Spleen (tissue), 11 donors: Measurements from ENCODE around the gene APOB. TPM values are rescaled to one million over a fixed set of nuclear protein-coding genes. Genes with fewer than 3 reads are reported as not detected.

Experiments
- DNase-seq: peaks from one replicate; pipeline ENCODE4 v3.0.0-alpha.2; 2020
- H3K27ac ChIP-seq, 8 donors: fragments of 200-600 bp; sonication (generic) in 7 of 8; 1 replicate in 4 of 8; 2 replicates in 4 of 8; pipeline versions ENCODE4 v1.5.0 to v1.8.0; 2016 to 2021; ENCODE audit warnings: inconsistent platforms in 4 of 8, mild to moderate bottlenecking in 4 of 8, moderate library complexity in 1 of 8
- H3K27me3 ChIP-seq, 7 donors: fragments of 200-600 bp; sonication (generic) in 6 of 7; replicated peaks in 1 of 7; 1 replicate in 4 of 7; 2 replicates in 3 of 7; pipeline versions ENCODE4 v1.5.0 to v1.8.0; 2016 to 2021; ENCODE audit warnings: inconsistent platforms in 3 of 7, mild to moderate bottlenecking in 1 of 7
- H3K36me3 ChIP-seq, 6 donors: fragments of 200-600 bp; sonication (generic) in 5 of 6; 1 replicate in 4 of 6; 2 replicates in 2 of 6; pipeline versions ENCODE4 v1.5.0 to v1.8.0; 2016 to 2021; ENCODE audit warnings: inconsistent platforms in 2 of 6
- H3K4me1 ChIP-seq, 6 donors: fragments of 200-600 bp; sonication (generic) in 5 of 6; 1 replicate in 3 of 6; 2 replicates in 3 of 6; pipeline versions ENCODE4 v1.5.0 to v1.8.0; 2016 to 2021; ENCODE audit warnings: inconsistent platforms in 3 of 6
- H3K4me3 ChIP-seq, 8 donors: fragments of 200-600 bp; sonication (generic) in 7 of 8; 1 replicate in 4 of 8; 2 replicates in 4 of 8; pipeline versions ENCODE4 v1.5.0 to v1.8.0; 2016 to 2021; ENCODE audit warnings: inconsistent platforms in 4 of 8, mild to moderate bottlenecking in 4 of 8, moderate library complexity in 2 of 8
- H3K9me3 ChIP-seq, 8 donors: fragments of 200-600 bp; sonication (generic) in 7 of 8; 1 replicate in 4 of 8; 2 replicates in 4 of 8; pipeline versions ENCODE4 v1.5.0 to v1.8.0; 2016 to 2021; ENCODE audit warnings: inconsistent platforms in 4 of 8
- POLR2A ChIP-seq, 3 donors: fragments of 450-650 bp; IDR thresholded peaks; one replicate each; pipeline ENCODE4 v1.5.1; 2017; ENCODE audit warnings: antibody characterized with exemption in 3 of 3, mild to moderate bottlenecking in 1 of 3
- POLR2AphosphoS5 ChIP-seq, 3 donors: sonication (generic); formaldehyde crosslinking; IDR thresholded peaks; one replicate each; pipeline ENCODE4 v1.5.1; 2017; ENCODE audit warnings: antibody characterized with exemption in 3 of 3
- WGBS, 5 donors: extraction: QIAGEN DNeasy Blood & Tissue Kit in 3 of 5; methylation state at CpG; one replicate each; pipeline versions ENCODE4 v1.1.5 to v1.1.7; 2013 to 2018; 5-methylcytosine and 5-hydroxymethylcytosine counted together
- intact Hi-C: fragments of 100-400 bp; cut with DNase I; formaldehyde crosslinking; loops from one replicate; pipeline ENCODE4 v1.15.0; 2023; ENCODE audit warnings: low total_unique reads
- polyA plus RNA-seq, 3 donors: library from polyadenylated mRNA; stranded (reverse); fragments of 200-250 nt; gene quantifications; one replicate each; pipeline ENCODE4 v1.2.1, GENCODE V29; 2013
- total RNA-seq, 7 donors: library from RNA; depleted of rRNA in 3 of 7; stranded (reverse); fragments of >200 nt in 3 of 7; fragmentation: NEBNext Ultra II Directional in 4 of 7; extraction: Animal tissue kit (Norgen Biotek cat#: 25700) in 4 of 7; gene quantifications; one replicate each; pipeline versions ENCODE4 v1.1.0 to v1.2.1, GENCODE V29; 2016 to 2021
- TF ChIP-seq, protein P1 (sequence below), 11 experiments: fragments of 200-600 bp in 7 of 11; fragments of 450-650 bp in 4 of 11; sonication (generic) in 4 of 11; IDR thresholded peaks in 8 of 11; conservative IDR thresholded peaks in 3 of 11; 1 replicate in 7 of 11; 2 replicates in 4 of 11; pipeline versions ENCODE4 v1.4.0 to v1.8.0; 2016 to 2021; ENCODE audit warnings: antibody characterized with exemption in 11 of 11, inconsistent platforms in 4 of 11, mild to moderate bottlenecking in 1 of 11
- donor health status: healthy with polysubstance abuse.
- donor health status: DM: no; HTN: no; CAD: no; lungs with moderate emphysema.
- donor health status: DM: no; HTN: no; CAD: no.
- donor health status: Bipolar disorder and iron deficiency.
- donor health status: healthy.
- donor health status: DM: no; HTN: no; CAD: no.
- donor health status: DM: yes; HTN: yes; CAD: no.

Gene APOB
- total and polyA plus RNA-seq, 10 donors: 0.02 to 2.5 (median 0.39) TPM

DNA sequence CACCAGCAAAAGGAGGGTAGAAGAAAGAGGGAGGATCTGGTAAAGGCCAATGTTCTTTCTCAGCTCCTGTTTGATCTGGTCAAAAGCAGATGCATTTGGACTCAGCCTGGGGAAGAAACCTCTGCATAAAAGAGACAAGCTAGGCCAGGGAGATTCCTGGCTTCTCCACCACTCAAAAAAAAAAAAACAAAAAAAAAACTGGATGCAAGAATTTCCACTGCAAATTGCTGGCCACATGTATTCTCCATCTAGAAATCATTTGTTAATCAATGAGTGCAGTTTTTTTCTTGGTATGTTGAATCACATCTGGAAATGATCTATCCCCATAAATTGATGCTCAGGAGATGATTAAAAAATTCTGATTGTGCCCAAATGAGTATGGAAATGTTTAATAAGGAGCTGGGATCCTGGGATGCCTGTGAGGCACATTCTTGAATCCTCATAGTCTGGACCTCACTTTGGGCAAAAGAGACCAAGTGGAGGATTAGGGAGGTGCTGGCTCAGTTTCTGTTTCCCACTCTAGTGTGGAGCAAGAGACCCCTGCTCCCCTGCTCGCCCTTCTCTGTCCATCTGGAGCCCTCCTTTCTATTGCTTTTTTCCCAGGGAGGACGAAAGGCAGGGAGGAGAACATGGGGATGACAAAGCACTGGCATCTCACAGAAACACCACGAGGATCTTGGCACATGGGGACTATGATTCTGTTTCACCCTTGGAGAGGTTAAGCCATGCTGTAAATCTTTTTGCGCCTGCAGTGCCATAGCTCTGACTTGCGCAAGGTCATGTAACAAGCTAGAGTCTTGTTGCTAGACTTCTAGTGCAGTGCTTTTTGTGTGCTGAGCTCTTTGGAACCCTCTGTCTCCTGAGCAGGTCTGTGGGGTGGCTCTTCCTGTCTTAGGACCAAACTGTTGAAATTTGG, 57.6 kb downstream of the APOB start:
- Histone ChIP-seq H3K27me3 (no peaks in the 10 kb centered on the region), H3K27ac (no peak overlapping the region)
- TF ChIP-seq POLR2AphosphoS5 (IDR thresholded peaks at IDR 0.05) (no peak), POLR2A (IDR thresholded peaks at IDR 0.05) (no peak)
- TF ChIP-seq, protein P1, sequence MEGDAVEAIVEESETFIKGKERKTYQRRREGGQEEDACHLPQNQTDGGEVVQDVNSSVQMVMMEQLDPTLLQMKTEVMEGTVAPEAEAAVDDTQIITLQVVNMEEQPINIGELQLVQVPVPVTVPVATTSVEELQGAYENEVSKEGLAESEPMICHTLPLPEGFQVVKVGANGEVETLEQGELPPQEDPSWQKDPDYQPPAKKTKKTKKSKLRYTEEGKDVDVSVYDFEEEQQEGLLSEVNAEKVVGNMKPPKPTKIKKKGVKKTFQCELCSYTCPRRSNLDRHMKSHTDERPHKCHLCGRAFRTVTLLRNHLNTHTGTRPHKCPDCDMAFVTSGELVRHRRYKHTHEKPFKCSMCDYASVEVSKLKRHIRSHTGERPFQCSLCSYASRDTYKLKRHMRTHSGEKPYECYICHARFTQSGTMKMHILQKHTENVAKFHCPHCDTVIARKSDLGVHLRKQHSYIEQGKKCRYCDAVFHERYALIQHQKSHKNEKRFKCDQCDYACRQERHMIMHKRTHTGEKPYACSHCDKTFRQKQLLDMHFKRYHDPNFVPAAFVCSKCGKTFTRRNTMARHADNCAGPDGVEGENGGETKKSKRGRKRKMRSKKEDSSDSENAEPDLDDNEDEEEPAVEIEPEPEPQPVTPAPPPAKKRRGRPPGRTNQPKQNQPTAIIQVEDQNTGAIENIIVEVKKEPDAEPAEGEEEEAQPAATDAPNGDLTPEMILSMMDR (IDR thresholded peaks at IDR 0.05 in 8 of 11, conservative IDR thresholded peaks at IDR 0.05 in 3 of 11): no peak

DNA sequence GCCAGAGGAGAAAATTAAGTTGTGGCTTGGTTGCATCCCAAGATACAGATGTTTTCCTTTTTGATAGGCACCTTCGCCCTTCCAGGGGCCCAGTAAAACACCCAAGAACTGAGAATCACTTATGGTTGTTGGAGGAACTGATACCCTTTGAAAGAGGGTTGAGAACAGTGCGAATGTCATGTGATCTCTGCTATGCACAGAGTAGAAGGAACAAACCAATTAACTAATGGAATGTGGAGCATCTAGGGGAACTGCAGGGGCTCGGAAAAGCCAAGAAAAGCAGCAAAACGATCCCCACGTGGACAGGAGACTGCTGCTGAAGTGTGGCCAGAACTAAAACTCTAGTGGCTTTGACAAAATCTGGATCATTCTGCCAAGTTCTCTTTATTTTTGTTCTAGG, 58.8 kb downstream of the APOB start:
- no peak overlapping the region for H3K27ac ChIP-seq
- intact Hi-C loops: no loop called here
- no peaks in the 10 kb centered on the region for H3K9me3 ChIP-seq
- WGBS, 5 donors: 39 to 55% (median 50%) methylated on average over 5 of the region's 5 CpGs
- no peak for TF ChIP-seq POLR2AphosphoS5 (IDR thresholded peaks at IDR 0.05)
- TF ChIP-seq, protein P1 (IDR thresholded peaks at IDR 0.05 in 8 of 11, conservative IDR thresholded peaks at IDR 0.05 in 3 of 11): no peak
- no peak for TF ChIP-seq POLR2A (IDR thresholded peaks at IDR 0.05)
- no peaks in the 10 kb centered on the region for H3K36me3 ChIP-seq
- no peak overlapping the region for H3K4me3 ChIP-seq
- no peak for DNase-seq
- H3K4me1 ChIP-seq: no peaks in the 10 kb centered on the region
- H3K27me3 ChIP-seq: no peaks in the 10 kb centered on the region

More for the DNA sequence above, 57.6 kb downstream of the APOB start:
- intact Hi-C loops: no loop called here
- 69 to 80% (median 76%) methylated on average over 5 of the region's 5 CpGs for WGBS, 5 donors
- no peak overlapping the region for H3K4me3 ChIP-seq
- no peak for DNase-seq
- H3K4me1 ChIP-seq: no peaks in the 10 kb centered on the region
- no peaks in the 10 kb centered on the region for H3K36me3 ChIP-seq
- H3K9me3 ChIP-seq: no peaks in the 10 kb centered on the region

DNA sequence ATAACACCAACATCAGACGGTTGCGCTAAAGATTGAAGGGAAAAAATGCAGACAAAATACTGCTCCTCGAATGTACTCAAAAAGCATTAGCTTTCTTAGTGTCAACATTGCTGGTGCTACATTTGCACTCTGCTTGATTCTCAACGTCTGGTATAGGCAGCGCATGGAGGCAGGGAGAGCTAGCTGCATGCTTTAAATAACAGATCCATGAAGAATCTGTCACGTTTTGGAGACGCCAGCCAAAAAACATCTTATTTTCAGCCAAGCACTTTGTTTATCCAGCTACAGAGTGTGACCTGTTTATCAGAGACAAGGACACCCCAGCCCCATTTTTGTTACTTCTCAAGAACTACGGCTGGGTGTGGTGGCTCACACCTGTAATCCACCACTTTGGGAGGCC, 59.5 kb downstream of the APOB start:
- 70 to 86% (median 84%) methylated on average over 8 of the region's 8 CpGs for WGBS, 5 donors
- Histone ChIP-seq H3K4me3 (no peak overlapping the region), H3K27me3 (no peaks in the 10 kb centered on the region), H3K9me3 (no peaks in the 10 kb centered on the region), H3K36me3 (no peaks in the 10 kb centered on the region), H3K27ac (no peak overlapping the region), H3K4me1 (no peaks in the 10 kb centered on the region)
- TF ChIP-seq POLR2A (IDR thresholded peaks at IDR 0.05) (no peak), POLR2AphosphoS5 (IDR thresholded peaks at IDR 0.05) (no peak)
- TF ChIP-seq, protein P1 (IDR thresholded peaks at IDR 0.05 in 8 of 11, conservative IDR thresholded peaks at IDR 0.05 in 3 of 11): no peak
- DNase-seq: no peak
- intact Hi-C loops: no loop called here

DNA sequence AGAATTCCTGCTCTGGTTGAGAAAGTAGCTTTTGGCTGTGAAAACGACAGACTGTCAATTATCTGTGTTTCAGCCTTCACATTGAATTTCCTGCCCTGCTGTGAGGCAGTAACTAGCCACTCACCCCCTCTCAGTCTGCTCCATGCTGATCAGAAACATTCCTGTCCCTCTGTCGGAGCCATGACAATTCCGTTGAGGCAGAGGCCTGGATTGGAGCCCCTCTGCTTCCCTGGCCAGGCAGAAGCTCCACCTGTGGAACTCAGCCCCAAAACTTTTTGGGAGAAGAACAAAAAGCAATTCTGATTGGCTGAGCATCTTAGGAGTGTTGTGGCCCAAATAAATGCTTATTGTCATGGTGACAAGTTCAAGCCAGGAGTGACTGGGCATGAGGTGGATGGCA, 60.0 kb downstream of the APOB start:
- 25 to 58% (median 37%) methylated on average over 3 of the region's 3 CpGs for WGBS, 5 donors
- DNase-seq: no peak
- no peak overlapping the region for H3K4me3 ChIP-seq
- TF ChIP-seq POLR2AphosphoS5 (IDR thresholded peaks at IDR 0.05): no peak
- TF ChIP-seq, protein P1 (IDR thresholded peaks at IDR 0.05 in 8 of 11, conservative IDR thresholded peaks at IDR 0.05 in 3 of 11): no peak
- TF ChIP-seq POLR2A (IDR thresholded peaks at IDR 0.05): no peak
- no peaks in the 10 kb centered on the region for H3K4me1 ChIP-seq
- H3K9me3 ChIP-seq: no peaks in the 10 kb centered on the region
- H3K27ac ChIP-seq: no peak overlapping the region
- H3K27me3 ChIP-seq: no peaks in the 10 kb centered on the region
- intact Hi-C loops: no loop called here
- no peaks in the 10 kb centered on the region for H3K36me3 ChIP-seq
